Transverse colon (tissue), 4 donors: ENCODE measurements around the gene R3HDML.

Source experiments
- EP300 ChIP-seq: sonication (generic); formaldehyde crosslinking; IDR thresholded peaks from one replicate; pipeline ENCODE4 v1.6.1; 2017; ENCODE audit warnings: antibody characterized with exemption, low read depth
- POLR2A ChIP-seq: fragments of 450-650 bp; IDR thresholded peaks from one replicate; pipeline ENCODE4 v1.6.1; 2016; ENCODE audit warnings: antibody characterized with exemption, mild to moderate bottlenecking, moderate library complexity
- POLR2AphosphoS5 ChIP-seq, 3 donors: sonication (generic); formaldehyde crosslinking; IDR thresholded peaks; one replicate each; pipeline ENCODE4 v1.6.1; 2016; ENCODE audit warnings: antibody characterized with exemption in 3 of 3
- TF ChIP-seq, protein P1 (sequence below), 5 experiments: fragments of 200-600 bp in 3 of 5; fragments of 450-650 bp in 2 of 5; sonication (generic) in 3 of 5; IDR thresholded peaks; 1 replicate in 2 of 5; 2 replicates in 3 of 5; pipeline ENCODE4 v1.5.1; 2016 to 2017; ENCODE audit warnings: antibody characterized with exemption in 5 of 5, inconsistent platforms in 3 of 5, mild to moderate bottlenecking in 2 of 5, moderate library complexity in 1 of 5

DNA sequence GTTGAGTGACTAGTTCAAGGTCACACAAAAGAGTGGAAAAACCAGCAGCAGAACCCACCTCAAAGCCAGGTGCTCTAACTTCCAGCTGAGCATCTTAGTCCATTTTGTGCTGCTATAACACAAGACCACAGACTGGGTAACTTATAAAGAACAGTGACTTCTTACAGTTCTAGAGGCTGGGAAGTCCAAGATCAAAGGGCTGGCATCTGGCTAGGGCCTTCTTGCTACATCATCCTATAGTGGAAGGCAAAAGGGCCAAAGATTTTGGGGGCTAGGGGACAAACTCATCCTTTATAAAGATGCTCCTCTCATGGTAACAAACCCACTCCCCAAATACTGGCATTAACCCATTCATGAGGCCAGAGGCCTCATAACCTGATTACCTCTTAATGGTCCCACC, 35.6 kb upstream of the R3HDML start:
- TF ChIP-seq, protein P1, sequence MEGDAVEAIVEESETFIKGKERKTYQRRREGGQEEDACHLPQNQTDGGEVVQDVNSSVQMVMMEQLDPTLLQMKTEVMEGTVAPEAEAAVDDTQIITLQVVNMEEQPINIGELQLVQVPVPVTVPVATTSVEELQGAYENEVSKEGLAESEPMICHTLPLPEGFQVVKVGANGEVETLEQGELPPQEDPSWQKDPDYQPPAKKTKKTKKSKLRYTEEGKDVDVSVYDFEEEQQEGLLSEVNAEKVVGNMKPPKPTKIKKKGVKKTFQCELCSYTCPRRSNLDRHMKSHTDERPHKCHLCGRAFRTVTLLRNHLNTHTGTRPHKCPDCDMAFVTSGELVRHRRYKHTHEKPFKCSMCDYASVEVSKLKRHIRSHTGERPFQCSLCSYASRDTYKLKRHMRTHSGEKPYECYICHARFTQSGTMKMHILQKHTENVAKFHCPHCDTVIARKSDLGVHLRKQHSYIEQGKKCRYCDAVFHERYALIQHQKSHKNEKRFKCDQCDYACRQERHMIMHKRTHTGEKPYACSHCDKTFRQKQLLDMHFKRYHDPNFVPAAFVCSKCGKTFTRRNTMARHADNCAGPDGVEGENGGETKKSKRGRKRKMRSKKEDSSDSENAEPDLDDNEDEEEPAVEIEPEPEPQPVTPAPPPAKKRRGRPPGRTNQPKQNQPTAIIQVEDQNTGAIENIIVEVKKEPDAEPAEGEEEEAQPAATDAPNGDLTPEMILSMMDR (IDR thresholded peaks at IDR 0.05), result no peak
- TF ChIP-seq POLR2AphosphoS5 (IDR thresholded peaks at IDR 0.05), result no peak
- no peak for TF ChIP-seq EP300
- TF ChIP-seq POLR2A, result no peak
